HG03103 (cell line): Measurements from ENCODE around the gene COL4A2.

ENCODE experiments used
- ATAC-seq: cut with Tn5 transposase; IDR thresholded peaks from one replicate; pipeline ENCODE4 v1.9.1; 2021; ENCODE audit warnings: low read depth; ENCODE audit not compliant: unreplicated experiment

The COL4A2 gene

DNA sequence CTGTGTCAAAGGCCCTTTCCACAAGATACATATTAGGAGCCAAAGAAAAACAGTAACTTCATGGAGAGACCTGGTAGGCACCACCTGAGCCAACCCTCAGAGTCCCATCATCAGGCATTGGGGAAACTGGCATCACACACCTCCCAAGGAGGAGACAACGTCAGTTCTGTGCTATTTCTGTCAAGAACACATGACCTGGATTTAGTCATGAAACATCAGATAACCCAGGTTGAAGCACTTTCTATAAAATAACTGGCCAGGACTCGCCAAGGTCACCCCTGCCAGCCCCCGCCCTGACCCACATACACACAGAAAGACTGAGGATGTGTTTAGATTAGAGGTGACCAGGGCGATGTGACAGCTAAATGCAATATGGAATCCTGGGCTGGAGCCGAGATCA is 35.8 kb upstream of the COL4A2 start:
- no peak for ATAC-seq

- no peak for ATAC-seq
These were observed 34.9 kb upstream of the COL4A2 start for GRCh38 chr13:110272227-110272626.

GRCh38 chr13:110272651-110273050 is 34.4 kb upstream of the COL4A2 start:
- ATAC-seq: no peak

DNA sequence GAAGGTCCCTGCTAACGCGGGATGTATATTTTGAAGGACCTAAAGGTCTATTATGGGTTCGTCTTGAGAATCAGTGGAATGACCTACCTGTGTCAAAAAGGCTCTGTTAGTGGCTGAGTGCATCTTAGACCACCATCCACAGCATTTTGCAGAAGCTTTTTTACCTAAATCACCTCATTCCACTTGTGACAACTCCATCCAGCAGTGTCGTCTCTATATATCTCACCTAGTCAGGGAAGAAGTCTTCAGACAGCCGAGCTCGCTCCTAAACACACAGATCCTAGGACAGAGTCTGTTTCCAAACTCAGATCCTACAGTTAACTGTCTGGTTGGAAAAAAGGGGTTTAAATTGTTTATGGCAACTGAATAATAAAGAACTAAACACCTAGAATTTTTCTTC is 33.8 kb upstream of the COL4A2 start:
- ATAC-seq: no peak

- no peak for ATAC-seq
These were observed 32.4 kb upstream of the COL4A2 start for GRCh38 chr13:110274687-110275086.

DNA sequence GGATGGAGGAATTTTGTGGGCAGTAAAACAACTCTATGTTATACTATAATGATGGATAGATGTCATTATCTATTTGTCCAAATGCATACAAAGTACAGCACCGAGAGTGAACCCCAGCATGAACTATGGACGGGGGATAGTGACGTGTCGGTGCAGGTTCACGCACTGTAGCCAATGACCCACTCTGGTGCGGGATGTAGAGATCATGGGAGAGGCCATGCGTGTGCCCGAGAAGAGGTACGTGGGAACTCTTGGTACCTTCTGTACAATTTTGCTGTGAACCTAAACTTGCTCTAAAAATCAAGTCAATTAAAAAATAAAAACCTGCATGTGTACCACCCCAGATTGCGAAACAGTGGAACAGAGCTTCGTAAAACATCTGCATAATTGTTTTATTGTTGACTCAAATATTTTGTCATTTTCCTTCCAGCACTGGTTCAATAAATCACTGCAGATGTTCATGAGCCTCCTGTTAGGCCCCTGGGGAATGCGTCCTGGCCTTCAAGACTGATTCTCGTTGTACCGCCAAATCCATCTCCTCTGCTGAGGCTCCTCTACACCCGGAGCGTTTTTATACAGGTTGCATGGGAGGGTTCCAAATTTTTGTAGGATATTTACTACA is 31.0 kb upstream of the COL4A2 start:
- no peak for ATAC-seq

GRCh38 chr13:110276553-110276950 is 30.5 kb upstream of the COL4A2 start:
- no peak for ATAC-seq

DNA sequence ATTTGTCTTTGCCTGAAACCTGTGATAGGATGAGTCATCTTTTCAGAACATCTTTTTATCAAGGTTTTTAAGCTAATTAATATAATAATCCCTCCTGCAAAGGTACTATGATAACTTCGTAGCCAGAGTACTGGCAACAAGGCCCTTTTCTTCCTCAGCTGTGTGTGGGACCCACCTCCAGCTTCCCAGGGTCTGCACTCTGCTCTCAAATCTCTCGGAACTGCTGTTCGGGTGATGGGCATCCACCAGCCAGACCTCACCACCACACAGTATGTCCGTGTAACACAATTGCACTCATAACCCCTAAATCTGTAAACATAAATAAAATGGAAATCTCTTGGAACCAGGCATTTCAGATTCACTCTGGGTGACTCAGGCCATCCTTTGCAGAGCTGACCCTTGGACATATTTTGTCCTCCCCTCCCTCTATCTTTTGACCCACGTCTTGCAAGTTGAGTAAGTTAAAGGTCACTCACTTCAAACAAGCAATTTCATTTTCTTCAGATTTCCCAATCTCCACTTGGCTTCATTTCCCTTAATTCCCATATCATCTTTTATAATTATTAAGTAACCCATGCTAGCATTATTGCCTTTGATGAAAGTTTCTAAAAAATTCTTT is 29.6 kb upstream of the COL4A2 start:
- no peak for ATAC-seq

GRCh38 chr13:110278859-110279258 is 28.2 kb upstream of the COL4A2 start:
- ATAC-seq: no peak

DNA sequence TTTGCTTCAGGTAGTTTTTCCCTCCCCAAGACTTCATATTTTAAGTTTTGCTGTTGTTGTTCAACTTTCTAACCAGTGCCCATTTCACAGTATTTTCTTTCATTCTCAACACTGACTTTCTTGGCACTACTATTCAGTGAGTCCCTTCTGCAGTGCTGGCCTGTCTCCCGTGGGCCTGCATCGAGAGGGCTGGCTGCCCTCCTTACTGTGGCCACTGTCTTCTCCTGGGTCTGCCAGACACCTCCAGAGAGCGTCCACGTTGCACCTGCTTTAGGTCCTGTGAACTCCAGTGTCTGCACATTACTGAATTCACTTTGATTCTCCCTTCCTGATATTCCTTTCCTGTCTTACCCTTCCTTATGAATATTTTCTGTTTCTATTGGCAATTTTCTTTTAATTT is 27.4 kb upstream of the COL4A2 start:
- ATAC-seq: no peak

GRCh38 chr13:110280231-110280813 is 26.8 kb upstream of the COL4A2 start:
- no peak for ATAC-seq

GRCh38 chr13:110280985-110281688 is 25.9 kb upstream of the COL4A2 start:
- ATAC-seq: no peak

DNA sequence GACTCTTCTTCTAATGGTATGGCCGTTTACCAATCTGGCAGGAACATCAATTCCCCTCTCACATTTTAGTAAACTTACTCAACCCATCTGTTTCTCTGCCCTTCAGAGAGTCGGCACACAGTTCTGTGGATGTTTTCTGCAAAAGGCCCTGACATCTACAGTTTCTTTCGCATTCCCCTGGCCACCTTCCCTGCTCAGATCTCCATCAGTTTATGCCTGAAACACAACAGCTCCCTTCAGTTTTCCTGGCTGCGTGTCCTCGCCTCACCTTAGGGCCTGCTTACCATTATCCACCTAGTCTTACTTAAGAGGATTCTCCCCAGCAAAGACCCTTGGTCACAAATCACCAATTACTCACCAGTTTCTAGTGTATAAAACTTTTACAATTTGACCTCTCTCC is 25.3 kb upstream of the COL4A2 start:
- ATAC-seq: no peak

GRCh38 chr13:110282316-110282841 is 24.7 kb upstream of the COL4A2 start:
- no peak for ATAC-seq

DNA sequence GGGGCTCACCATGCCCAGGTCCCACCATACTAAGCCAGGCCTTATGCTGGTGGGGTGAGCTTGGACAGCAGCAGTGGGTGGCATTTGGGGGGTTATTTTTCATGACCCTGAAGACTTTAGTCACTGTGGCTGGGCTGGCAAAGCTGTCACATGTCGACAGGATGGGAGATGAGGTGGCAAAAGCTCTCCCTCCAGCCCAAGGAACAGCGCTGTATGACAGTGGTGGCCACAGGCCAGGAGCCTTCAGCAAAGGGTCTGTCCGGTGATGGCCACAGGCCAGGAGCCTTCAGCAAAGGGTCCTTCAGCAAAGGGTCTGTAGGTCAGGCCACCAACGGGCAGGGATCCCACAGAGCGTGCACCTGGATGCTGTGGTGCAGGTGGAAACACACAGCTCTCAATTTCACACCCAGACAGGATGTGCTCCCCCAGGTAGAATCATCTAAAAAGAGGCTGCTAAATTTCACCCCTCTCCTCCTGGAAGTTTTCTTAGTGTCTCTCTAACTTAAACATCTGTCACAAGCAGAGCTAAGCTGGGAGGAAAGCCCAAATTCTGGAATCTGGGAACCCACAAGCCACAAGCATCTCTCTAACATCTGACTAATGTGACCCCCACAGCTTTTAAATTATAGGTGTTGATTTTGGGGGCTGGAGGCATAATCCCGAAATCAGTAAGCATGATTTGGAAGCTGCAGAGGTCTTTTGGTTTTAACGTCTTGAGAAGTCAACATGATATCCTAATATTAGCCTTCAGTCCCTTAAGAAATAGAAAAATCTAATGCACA is 23.2 kb upstream of the COL4A2 start:
- no peak for ATAC-seq

- no peak for ATAC-seq
These were observed 22.2 kb upstream of the COL4A2 start for GRCh38 chr13:110284779-110285484.

DNA sequence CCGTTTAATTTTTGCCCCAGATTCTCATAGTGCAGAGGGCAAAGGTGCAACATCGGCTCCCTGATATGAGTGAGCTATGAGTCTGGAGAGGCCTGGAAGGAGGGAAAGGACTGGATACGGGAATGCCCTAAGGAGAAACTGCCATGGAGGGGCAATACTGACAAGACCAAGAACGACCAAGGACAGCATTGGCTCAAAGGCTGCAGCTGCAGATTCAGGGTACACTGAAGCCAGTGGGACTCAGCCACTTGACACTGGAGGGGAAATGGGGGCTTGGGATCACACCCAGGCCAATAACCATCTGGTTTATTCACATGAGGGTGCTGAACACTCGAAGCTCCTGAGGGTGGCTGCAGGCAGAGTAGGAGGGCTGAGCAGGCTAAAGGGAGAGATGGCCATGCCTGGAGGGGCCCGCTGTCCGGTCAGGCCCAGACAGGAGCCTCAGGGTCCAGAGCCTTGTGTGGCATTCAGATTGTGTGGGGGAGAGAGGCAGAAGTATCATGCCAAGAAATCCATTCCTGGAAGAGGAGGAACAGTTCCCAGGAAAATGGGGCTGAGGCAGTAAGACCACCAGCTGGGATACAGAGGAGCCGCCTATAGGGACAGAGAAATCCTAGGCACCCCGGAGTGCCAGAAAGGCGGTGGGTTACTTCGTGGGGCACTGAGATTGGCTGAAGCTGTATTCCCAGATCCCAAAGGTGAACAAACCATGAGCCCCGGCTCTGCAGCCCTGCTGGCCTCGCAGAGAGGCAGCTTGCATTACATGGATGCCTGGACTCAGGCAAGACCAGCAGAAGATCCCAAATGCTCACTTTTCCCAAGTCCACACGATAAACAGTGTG is 20.9 kb upstream of the COL4A2 start:
- ATAC-seq: no peak

GRCh38 chr13:110286833-110287819 is 20.0 kb upstream of the COL4A2 start:
- no peak for ATAC-seq
